ENCODE data around the gene ATP9A. TPM values are rescaled to one million over a fixed set of nuclear protein-coding genes. Genes with fewer than 3 reads are reported as not detected.
"Not testable (repeated sequence)": the region's sequence is repeated elsewhere in the genome, so short reads cannot be mapped to it uniquely, and the experiment has no call there.

The ATP9A gene
- total RNA-seq, 1 experiment from 2014 or later: 31.8 TPM

GRCh38 chr20:51732096-51732791 is 35.9 kb downstream of the ATP9A start:
- DNase-seq (ENCODE audit: extremely low read depth, low read depth): no peak

DNA sequence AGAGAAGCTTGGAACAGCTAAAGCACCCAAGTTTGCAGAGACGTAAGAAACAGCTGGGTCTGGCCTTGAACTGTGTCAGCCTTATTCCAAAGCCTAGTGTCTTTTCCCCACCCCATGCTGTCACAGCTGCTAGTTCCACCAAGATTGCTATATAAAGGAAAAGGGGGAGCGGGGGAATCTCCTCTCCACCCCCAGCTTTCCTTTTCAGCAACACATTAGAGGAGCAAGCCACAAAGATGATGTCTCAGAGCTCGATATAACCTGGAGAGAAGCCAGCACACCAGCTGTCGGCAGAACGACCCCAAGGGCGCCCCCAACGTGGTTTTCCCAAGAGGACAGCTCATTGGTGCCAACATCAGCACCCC is 36.5 kb downstream of the ATP9A start:
- no peak for DNase-seq (ENCODE audit: extremely low read depth, low read depth)

GRCh38 chr20:51729771-51730170 is 38.4 kb downstream of the ATP9A start:
- DNase-seq (ENCODE audit: extremely low read depth, low read depth): no peak

GRCh38 chr20:51728737-51729136 is 39.5 kb downstream of the ATP9A start:
- no peak for DNase-seq (ENCODE audit: extremely low read depth, low read depth)

- DNase-seq (ENCODE audit: extremely low read depth, low read depth): no peak
These were observed 40.3 kb downstream of the ATP9A start for GRCh38 chr20:51727872-51728271.

- DNase-seq (ENCODE audit: extremely low read depth, low read depth): no peak
These were observed 42.5 kb downstream of the ATP9A start for GRCh38 chr20:51725584-51726176.

- DNase-seq (ENCODE audit: extremely low read depth, low read depth): not testable (repeated sequence)
These were observed 45.2 kb downstream of the ATP9A start for GRCh38 chr20:51723026-51723425.

DNA sequence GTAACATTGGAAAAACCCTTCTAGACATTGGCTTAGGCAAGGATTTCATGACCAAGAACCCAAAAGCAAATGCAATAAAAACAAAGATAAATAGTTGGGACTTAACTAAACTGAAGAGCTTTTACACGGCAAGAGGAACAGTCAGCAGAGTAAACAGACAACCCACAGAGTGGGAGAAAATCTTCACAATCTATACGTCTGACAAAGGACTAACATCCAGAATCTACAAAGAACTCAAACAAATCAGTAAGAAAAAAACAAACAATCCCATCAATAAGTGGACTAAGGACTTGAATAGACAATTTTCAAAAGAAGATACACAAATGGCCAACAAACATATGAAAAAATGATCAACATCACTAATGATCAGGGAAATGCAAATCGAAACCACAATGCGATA is 45.9 kb downstream of the ATP9A start:
- DNase-seq (ENCODE audit: extremely low read depth, low read depth): not testable (repeated sequence)

- DNase-seq (ENCODE audit: extremely low read depth, low read depth): no peak
These were observed 47.3 kb downstream of the ATP9A start for GRCh38 chr20:51720854-51721253.

DNA sequence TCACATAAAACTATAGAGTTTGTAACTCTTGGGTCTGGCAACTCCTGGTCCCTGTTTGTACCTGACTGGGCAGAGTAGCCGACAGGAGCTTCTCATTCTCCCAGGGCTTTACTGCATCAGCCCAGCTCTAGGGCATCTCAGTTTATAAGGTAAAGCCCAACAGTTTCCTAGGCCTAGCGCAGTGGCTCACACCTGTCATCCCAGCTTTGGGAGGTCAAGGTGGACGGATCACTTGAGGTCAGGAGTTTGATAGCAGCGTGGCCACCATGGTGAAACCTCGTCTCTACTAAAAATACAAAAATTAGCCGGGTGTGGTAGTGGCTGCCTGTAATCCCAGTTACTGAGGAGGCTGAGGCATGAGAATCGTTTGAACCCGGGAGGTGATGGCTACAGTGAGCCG is 47.8 kb downstream of the ATP9A start:
- no peak for DNase-seq (ENCODE audit: extremely low read depth, low read depth)

- no peak for DNase-seq (ENCODE audit: extremely low read depth, low read depth)
These were observed 52.4 kb downstream of the ATP9A start for GRCh38 chr20:51715856-51716185.

GRCh38 chr20:51715163-51715855 is 52.9 kb downstream of the ATP9A start:
- no peak for DNase-seq (ENCODE audit: extremely low read depth, low read depth)

DNA sequence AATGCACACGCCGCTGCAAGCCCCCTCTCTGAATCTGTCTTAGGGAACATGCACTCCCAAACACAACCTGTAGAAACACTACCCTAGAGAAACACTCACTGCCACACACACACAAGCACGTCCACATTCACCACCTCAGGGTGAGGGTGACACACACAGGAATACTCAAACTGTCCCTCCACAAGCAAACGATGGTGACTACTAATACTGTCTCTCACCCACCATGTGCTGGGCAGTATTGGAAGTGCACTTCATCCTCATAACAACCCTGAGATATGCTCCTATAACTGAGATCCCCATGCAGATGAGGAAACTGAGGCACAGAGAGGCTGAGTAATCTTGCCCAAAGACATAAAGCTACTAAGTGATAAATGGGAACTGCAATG is 55.0 kb downstream of the ATP9A start:
- DNase-seq (ENCODE audit: extremely low read depth, low read depth): no peak

GRCh38 chr20:51712501-51713212 is 55.5 kb downstream of the ATP9A start:
- DNase-seq (ENCODE audit: extremely low read depth, low read depth): peak; percentile 37

- DNase-seq (ENCODE audit: extremely low read depth, low read depth): no peak
These were observed 56.8 kb downstream of the ATP9A start for GRCh38 chr20:51711426-51711825.

- DNase-seq (ENCODE audit: extremely low read depth, low read depth): no peak
These were observed 57.8 kb downstream of the ATP9A start for GRCh38 chr20:51710361-51710894.

DNA sequence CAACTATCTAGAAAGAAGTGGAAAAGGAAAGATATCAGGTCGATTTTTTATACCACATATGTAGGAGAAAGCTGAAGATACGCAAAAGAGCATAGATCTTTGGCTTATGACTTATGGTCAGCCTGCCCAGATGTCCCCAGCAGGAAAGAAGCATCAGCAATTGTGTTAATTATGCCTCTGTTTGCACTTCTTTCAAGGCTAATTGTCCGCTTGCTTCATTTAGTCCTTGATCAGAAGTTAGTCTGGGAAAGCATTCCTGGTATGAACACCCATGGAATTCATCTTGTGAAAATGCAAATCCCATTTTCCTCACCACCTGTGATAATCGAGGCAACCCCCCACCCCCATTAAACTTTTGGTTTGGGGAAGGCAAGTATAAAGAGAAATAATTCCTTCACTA is 62.8 kb downstream of the ATP9A start:
- no peak for DNase-seq (ENCODE audit: extremely low read depth, low read depth)

DNA sequence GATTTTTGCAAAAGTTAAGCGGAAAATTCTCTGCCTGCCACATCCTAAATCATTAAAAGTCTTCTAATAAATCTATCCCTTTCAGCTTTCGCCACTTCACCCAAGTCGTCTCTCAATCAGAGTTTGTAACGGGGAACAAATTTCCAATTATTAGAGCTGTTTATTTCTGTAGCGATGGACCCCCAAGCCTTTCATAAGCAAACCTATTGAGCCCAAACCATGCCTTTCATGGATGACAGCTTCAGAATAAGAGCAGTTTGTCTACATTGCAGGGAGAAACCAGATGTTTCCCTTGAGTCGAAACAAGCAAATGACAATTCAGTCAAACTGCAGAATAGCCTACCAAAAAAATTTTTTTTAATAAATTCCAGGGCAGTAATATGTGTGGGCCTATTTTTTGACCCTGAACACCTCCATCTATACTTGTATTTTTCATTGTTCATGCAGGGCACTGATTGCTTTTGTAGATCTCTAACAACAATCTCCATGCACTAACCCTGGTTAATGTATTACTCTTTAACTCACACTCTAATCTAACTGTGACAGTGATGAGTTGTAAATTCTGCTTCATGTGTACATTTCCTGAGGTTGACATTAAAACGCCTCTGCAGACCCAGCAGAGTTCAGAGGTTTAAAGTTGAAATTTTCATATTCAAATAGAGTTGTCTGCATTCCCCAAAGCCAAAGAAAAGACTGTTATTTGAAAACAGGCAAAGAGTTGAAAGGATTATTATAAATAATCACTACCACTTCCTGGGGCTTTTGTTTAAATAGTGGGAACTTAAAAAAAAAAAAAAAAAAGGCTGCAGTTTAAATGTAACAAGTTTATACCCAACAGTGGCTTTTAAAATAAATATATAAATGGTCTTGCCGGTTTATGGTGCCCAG is 64.5 kb downstream of the ATP9A start:
- no peak for DNase-seq (ENCODE audit: extremely low read depth, low read depth)

GRCh38 chr20:51702556-51702955 is 65.6 kb downstream of the ATP9A start:
- no peak for DNase-seq (ENCODE audit: extremely low read depth, low read depth)

DNA sequence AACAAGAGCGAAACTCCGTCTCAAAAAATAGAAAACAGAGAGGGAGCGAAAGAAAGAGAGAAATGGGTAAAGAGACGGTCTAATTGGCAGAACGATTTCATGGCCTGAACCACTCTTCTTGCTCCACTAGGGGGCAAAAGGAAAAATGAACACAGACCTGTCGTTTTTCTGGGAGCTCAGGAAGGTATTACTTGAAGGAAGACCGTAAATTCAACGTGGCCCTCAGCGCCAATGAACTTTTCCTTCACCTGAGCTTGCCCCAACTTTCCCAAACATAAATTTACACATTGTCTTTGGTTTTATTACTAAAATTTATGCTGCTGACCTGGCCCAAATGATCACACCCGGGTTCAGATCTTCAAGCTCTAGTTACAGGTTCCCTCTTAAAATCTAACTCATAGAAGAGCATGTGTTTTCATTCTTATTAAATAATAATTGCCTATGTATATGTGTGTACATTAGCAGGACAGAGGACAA is 67.3 kb downstream of the ATP9A start:
- DNase-seq (ENCODE audit: extremely low read depth, low read depth): peak; percentile 55

Data from NCI-H460 (cell line).